ENCODE data around the gene UGGT1. TPM values are rescaled to one million over a fixed set of nuclear protein-coding genes. Genes with fewer than 3 reads are reported as not detected.

Gene UGGT1
- polyA plus RNA-seq, 1 of the 3 experiments (the other 2 are of a cell fraction) = 20.0 TPM

DNA sequence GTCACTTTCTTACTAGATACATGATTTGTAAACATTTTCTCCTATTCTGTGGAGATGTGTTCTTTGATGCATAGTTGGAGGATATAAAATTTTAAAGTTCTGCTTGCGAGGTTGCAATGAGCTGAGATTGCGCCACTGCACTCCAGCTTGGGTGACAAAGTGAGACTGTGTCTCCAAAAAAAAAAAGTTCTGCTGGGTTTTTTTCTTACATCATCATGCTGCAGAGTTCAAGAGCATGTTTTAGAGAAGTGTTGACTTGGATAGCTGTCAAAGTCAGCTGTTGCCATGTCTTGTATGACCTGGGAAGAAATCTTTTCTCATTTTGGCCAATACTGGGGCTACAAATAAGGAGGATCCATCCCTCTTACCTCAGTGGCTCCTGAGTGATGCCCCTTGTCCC is 71.3 kb downstream of the UGGT1 start (continued):
- TF ChIP-seq, protein P1, sequence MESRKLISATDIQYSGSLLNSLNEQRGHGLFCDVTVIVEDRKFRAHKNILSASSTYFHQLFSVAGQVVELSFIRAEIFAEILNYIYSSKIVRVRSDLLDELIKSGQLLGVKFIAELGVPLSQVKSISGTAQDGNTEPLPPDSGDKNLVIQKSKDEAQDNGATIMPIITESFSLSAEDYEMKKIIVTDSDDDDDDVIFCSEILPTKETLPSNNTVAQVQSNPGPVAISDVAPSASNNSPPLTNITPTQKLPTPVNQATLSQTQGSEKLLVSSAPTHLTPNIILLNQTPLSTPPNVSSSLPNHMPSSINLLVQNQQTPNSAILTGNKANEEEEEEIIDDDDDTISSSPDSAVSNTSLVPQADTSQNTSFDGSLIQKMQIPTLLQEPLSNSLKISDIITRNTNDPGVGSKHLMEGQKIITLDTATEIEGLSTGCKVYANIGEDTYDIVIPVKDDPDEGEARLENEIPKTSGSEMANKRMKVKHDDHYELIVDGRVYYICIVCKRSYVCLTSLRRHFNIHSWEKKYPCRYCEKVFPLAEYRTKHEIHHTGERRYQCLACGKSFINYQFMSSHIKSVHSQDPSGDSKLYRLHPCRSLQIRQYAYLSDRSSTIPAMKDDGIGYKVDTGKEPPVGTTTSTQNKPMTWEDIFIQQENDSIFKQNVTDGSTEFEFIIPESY (IDR thresholded peaks at IDR 0.05; ENCODE audit: borderline replicate concordance, low read depth) = no peak
- no peak for TF ChIP-seq SIN3A (IDR thresholded peaks at IDR 0.05; ENCODE audit: borderline replicate concordance, low read depth, low read length)

DNA sequence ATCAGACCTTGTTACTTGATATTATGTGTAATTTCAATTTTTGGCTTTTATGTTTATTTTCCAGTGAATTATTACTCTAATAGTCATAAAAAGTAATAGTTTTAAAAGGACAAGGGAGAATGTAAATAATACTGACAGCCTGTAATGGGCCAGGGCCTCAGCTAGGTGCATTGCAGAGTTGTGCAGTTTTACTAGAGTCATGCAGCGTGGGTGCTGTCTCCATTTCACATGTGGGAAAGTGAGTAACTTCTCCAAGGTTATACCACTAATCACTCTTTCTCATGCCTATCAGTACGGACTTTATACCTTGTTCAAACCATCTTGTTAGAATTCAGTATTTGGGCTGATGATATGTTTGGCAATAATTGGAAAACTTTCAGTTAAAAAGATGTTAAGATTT is 73.3 kb downstream of the UGGT1 start:
- CTCF ChIA-PET = no interaction called here
- Histone ChIP-seq H3F3A (replicated peaks; ENCODE audit: insufficient read depth) (no peaks in the 10 kb centered on the region), H2AFZ (ENCODE audit: low read depth) (no peak overlapping the region), H3K36me3 (replicated peaks in 1 of 2; ENCODE audit: control insufficient read depth in 1 of 2, insufficient read depth in 2 of 2, low read length in 1 of 2) (peaks cover 59 to 67% of the 10 kb centered on the region in 2 experiments), H3K4me3 (ENCODE audit: low read depth in 2 of 2, low read length in 1 of 2) (no peak overlapping the region), H4K20me1 (ENCODE audit: insufficient read depth) (no peaks in the 10 kb centered on the region), H3K9ac (no peak overlapping the region), H3K4me1 (ENCODE audit: control insufficient read depth in 1 of 2, insufficient read depth in 2 of 2, low read depth in 1 of 2, low read length in 1 of 2) (no peaks in the 10 kb centered on the region; a peak in 1 of 4 replicates), H3K27ac (ENCODE audit: low read depth in 2 of 2, low read length in 1 of 2) (no peak overlapping the region), H3K9me2 (no peaks in the 10 kb centered on the region), H3K4me2 (no peak overlapping the region), H3K27me3 (ENCODE audit: insufficient read depth) (no peaks in the 10 kb centered on the region), H3K79me2 (ENCODE audit: insufficient read depth) (no peaks in the 10 kb centered on the region; the same call in none of the 2 replicates), H3K9me3 (no peaks in the 10 kb centered on the region)
- WGBS (ENCODE audit: low lambda C conversion rate) = 90% methylated on average over 2 of the region's 2 CpGs
- POLR2A ChIA-PET = no interaction called here
- DNase-seq = no peak
- no peak for TF ChIP-seq MEF2A (IDR thresholded peaks at IDR 0.05; ENCODE audit: borderline replicate concordance, low read depth)
- no peak for TF ChIP-seq FOXJ3 (CRISPR knock-in tag; IDR thresholded peaks at IDR 0.05)
- no peak for TF ChIP-seq TEAD4 (IDR thresholded peaks at IDR 0.05; ENCODE audit: borderline replicate concordance, insufficient read depth)
- no peak for TF ChIP-seq YY1 (IDR thresholded peaks at IDR 0.05; ENCODE audit: low read depth)
- TF ChIP-seq NRF1 (IDR thresholded peaks at IDR 0.05; ENCODE audit: low read depth, low read length) = no peak
- TF ChIP-seq FOSL2 (IDR thresholded peaks at IDR 0.05; ENCODE audit: borderline replicate concordance, low read depth) = no peak
- TF ChIP-seq TAF1 (IDR thresholded peaks at IDR 0.05; ENCODE audit: borderline replicate concordance, low read depth, low read length) = no peak
- TF ChIP-seq, protein P2, sequence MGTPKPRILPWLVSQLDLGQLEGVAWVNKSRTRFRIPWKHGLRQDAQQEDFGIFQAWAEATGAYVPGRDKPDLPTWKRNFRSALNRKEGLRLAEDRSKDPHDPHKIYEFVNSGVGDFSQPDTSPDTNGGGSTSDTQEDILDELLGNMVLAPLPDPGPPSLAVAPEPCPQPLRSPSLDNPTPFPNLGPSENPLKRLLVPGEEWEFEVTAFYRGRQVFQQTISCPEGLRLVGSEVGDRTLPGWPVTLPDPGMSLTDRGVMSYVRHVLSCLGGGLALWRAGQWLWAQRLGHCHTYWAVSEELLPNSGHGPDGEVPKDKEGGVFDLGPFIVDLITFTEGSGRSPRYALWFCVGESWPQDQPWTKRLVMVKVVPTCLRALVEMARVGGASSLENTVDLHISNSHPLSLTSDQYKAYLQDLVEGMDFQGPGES (IDR thresholded peaks at IDR 0.05; ENCODE audit: low read depth, low read length) = no peak
- TF ChIP-seq GABPA (IDR thresholded peaks at IDR 0.05; ENCODE audit: low read depth) = no peak
- TF ChIP-seq, protein P3, sequence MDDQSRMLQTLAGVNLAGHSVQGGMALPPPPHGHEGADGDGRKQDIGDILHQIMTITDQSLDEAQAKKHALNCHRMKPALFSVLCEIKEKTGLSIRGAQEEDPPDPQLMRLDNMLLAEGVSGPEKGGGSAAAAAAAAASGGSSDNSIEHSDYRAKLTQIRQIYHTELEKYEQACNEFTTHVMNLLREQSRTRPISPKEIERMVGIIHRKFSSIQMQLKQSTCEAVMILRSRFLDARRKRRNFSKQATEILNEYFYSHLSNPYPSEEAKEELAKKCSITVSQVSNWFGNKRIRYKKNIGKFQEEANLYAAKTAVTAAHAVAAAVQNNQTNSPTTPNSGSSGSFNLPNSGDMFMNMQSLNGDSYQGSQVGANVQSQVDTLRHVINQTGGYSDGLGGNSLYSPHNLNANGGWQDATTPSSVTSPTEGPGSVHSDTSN (IDR thresholded peaks at IDR 0.05) = no peak
- TF ChIP-seq SIN3A (IDR thresholded peaks at IDR 0.05; ENCODE audit: borderline replicate concordance, low read depth, low read length) = no peak
- no peak for TF ChIP-seq JUND (IDR thresholded peaks at IDR 0.05)
- TF ChIP-seq GATA2 (CRISPR knock-in tag; IDR thresholded peaks at IDR 0.05) = no peak
- TF ChIP-seq EZH2phosphoT487 (IDR thresholded peaks at IDR 0.05; ENCODE audit: borderline replicate concordance, low read depth) = no peak
- TF ChIP-seq, protein P4, sequence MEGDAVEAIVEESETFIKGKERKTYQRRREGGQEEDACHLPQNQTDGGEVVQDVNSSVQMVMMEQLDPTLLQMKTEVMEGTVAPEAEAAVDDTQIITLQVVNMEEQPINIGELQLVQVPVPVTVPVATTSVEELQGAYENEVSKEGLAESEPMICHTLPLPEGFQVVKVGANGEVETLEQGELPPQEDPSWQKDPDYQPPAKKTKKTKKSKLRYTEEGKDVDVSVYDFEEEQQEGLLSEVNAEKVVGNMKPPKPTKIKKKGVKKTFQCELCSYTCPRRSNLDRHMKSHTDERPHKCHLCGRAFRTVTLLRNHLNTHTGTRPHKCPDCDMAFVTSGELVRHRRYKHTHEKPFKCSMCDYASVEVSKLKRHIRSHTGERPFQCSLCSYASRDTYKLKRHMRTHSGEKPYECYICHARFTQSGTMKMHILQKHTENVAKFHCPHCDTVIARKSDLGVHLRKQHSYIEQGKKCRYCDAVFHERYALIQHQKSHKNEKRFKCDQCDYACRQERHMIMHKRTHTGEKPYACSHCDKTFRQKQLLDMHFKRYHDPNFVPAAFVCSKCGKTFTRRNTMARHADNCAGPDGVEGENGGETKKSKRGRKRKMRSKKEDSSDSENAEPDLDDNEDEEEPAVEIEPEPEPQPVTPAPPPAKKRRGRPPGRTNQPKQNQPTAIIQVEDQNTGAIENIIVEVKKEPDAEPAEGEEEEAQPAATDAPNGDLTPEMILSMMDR (IDR thresholded peaks at IDR 0.05) = no peak
- no peak for TF ChIP-seq CHD2 (IDR thresholded peaks at IDR 0.05; ENCODE audit: low read length, partially characterized antibody)
- no peak for TF ChIP-seq EP300 (IDR thresholded peaks at IDR 0.05; ENCODE audit: borderline replicate concordance in 1 of 2, low read depth in 1 of 2, low read length in 1 of 2)
- TF ChIP-seq POLR2AphosphoS5 (IDR thresholded peaks at IDR 0.05; ENCODE audit: low read depth, low read length) = no peak
- TF ChIP-seq, protein P5, sequence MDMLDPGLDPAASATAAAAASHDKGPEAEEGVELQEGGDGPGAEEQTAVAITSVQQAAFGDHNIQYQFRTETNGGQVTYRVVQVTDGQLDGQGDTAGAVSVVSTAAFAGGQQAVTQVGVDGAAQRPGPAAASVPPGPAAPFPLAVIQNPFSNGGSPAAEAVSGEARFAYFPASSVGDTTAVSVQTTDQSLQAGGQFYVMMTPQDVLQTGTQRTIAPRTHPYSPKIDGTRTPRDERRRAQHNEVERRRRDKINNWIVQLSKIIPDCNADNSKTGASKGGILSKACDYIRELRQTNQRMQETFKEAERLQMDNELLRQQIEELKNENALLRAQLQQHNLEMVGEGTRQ (IDR thresholded peaks at IDR 0.05; ENCODE audit: borderline replicate concordance, low read depth, low read length) = no peak
